GM03348 (cell line): ENCODE results near the gene PPP6R2.

Source experiments
- DNase-seq: peaks from one replicate; pipeline ENCODE4 v3.0.0; 2012; ENCODE audit warnings: low spot score

Gene PPP6R2

DNA sequence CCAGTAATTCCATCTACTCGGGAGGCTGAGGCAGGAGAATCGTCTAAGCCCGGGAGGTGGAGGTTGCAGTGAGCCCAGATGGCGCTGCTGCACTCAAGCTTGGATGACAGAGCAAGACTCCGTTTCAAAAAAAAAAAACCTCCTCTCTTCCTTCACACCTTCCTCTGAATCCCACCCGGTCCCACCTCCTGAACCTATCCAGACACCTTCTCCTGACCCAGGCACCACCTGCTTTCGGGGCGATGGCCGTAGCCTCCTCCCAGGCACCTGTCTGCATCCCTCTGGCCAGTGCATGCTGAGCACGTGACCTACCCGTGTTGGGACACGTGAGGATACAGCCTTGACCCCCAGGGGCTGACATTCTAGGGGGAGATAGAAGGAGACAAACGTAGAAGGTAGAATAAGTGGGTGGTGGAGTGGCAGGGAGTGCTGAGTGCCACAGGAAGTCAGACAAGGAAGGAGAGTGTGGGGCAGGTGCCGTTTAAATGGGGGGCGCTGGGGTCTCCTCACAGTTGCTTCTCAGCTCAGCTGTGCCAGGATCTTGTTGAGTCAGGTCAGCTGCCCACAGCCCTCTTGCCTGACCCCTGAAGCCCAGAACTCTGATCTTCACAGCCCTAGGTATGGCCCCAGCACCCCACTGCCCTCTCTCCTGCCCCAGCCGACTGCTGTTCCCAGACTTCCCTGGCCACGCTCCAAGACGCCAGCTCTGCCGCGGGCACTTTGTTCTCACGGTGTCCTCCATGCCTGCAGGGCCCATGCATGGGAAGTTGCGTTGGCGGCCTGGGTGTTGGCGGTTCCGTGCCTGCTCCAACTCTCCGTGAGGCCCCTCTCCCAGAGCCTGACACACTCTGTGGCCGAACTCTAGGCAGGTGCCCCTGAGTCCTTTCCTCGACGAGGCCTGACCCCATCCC is 142.3 kb downstream of the PPP6R2 start:
- DNase-seq = no peak

DNA sequence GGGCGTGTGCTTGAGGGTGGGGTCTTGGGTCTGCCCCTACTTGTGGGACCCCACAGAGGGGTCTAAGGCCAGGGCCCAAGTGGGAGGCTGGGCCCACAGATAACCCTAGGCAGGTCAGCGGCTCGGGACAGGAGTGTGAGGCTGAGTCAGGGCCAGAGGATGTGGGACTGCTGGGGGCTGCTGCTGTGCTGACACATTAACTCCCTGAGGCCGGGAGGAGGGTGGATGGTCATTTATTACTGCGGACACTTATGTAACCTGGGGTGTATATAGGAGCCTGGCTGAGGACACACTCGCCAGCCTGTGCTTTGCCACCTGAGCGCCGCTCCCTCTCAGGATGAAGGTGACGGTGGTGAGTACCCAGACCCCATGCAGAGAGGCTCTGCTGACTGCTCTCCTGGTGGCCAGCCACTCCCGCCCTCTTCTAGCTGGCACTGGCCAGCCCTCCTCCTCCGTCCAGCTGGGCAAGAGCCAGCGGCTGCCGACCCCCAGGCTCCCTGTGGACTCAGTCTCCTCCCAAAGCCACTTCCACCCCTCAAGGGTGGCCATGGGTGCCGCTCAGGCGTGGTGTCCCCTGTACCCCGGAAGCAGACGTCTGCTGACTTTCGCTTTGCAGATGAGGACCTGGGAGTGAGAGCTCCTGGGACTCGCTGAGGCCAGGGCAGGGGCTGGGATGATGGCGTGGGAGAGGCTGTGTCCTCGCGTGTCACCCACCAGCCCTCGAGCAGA is 143.6 kb downstream of the PPP6R2 start, which contains the start of gene MIOX:
MIOX (plus strand) TSS at position 299 of the 729 bp plus-strand sequence; CDS start at position 338, 39 bp downstream.
- no peak for DNase-seq

DNA sequence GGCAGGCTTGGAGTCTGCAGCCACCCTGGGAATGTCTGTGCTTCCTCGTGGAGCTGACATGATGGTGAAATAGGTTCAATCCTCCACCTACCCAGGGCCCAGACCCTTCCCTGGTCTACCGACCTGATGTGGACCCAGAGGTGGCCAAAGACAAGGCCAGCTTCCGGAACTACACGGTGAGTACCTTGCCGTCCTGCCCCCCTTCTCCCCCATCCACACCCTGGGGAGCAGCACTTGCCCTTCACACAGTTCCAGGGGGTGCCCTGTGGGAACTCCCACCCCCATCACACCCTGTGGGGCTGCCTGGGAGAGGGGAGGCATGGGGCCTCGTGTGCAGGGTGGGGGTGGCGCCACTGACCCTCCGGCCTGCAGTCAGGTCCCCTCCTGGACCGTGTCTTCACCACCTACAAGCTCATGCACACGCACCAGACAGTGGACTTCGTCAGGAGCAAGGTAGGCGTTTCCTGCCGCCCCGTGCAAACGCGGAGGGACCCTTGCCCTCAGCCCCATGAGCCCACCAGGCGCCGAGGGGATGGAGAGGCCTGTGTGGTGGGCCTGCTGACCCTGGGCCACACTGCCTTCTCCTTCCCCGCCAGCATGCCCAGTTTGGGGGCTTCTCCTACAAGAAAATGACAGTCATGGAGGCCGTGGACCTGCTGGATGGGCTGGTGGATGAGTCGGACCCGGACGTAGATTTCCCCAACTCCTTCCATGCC is 144.3 kb downstream of the PPP6R2 start:
- no peak for DNase-seq

DNA sequence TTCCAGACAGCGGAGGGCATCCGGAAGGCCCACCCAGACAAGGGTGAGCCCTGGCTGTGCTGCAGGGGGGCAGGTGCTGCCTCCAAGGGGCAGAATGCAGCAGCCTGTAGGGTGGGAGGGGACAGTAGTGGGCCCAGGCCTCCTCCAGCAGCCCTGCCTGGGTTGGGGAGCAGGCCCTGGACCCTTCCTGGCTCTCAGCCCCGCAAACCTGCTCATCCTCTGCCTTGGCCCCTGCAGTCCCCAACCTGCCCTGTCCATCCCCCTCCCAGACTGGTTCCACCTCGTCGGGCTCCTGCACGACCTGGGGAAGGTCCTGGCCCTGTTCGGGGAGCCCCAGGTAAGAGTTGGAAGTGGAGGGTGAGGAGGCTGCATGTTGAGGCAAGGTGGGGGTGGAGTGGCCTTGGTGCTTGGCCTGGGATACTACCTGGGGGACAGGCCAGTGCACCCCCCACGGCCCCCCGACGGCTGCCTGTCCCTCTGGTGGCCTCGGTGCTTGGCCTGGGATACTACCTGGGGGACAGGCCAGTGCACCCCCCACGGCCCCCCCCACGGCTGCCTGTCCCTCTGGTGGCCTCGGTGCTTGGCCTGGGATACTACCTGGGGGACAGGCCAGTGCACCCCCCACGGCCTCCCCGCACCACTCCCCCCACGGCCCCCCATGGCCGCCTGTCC is 145.0 kb downstream of the PPP6R2 start:
- DNase-seq = no peak

DNA sequence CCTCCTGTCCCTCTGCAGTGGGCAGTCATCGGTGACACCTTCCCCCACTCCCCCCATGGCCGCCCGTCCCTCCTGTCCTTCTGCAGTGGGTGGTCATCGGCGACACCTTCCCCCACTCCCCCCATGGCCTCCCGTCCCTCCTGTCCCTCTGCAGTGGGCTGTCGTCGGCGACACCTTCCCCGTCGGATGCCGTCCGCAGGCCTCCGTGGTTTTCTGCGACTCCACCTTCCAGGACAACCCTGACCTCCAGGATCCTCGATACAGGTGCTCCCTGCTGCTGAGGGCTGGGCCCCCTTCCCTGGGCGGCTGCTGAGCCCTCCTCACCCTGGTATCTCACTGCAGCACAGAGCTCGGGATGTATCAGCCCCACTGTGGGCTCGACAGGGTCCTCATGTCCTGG is 145.8 kb downstream of the PPP6R2 start:
- no peak for DNase-seq

DNA sequence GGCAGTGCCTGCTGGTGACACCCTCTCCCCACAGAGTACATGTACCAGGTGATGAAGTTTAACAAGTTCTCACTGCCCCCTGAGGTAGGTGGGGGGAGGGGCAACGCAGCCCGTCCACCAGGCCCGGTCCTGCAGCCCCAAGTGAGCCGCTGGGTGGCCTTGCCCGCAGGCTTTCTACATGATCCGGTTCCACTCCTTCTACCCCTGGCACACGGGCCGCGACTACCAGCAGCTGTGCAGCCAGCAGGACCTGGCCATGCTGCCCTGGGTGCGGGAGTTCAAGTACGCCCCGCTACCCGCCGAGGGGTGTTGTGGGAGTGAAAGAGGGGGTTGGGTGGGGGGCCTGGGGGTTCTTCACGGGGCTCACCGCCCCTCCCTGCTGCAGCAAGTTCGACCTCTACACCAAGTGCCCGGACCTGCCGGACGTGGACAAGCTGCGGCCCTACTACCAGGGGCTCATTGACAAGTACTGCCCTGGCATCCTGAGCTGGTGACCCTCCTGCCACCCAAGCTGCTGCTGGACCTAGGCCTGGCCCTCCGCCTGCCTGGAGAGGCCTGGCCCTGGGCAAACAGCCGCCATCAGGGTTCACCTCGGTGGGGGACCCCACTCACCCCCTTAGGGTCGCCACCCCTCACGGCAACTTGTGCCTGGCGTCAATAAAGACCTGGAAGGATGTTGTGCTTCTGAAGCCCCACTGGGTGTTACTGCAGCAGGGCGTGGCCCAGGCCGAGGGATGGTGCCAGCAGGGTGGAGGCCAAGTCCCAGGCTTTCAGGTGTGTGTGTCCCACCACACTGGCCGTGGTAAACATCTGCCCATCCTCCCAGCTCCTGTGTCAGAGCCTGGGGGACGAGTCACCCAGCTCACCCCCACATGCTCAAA is 146.5 kb downstream of the PPP6R2 start:
- DNase-seq = no peak

DNA sequence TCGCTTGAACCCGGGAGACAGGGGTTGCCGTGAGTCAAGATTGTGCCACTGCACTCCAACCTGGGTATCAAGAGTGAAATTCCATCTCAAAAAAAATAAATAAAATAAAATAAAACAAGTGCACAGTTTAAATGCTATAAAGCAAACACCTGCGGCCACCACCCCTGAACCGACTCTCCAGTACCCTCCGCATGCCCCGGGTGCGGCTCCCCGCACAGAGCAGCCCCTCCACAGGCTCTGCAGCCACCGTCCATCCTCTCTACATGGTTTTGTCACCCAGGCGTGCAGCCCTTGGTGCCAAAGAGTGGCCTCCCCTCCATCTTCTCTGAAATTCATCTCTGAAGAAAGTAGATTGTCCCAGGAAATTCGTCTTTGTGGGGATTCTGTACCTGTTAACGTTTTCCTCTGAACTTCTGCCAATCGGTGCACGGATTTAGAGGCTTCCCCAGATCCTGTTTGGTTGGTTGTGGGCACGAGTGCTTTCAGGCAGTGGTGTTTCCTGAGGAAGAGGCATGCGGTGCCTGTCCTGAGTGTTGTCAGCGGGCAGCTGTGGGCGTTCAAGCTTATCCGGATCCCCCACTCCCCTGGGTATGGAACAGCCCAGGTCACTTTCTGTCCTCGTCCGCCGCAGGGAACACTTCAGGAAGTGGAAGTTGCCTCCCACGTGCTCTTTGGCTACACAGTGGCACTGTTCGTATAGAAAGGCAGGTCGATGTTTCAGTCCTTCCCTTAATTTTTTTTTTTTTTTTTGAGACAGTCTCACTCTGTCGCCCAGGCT is 147.6 kb downstream of the PPP6R2 start:
- no peak for DNase-seq
